Thymus (tissue), 11 donors: Measurements from ENCODE around the gene ISG15. TPM values are rescaled to one million over a fixed set of nuclear protein-coding genes. Genes with fewer than 3 reads are reported as not detected.

Experiments
- DNase-seq, 9 donors: peaks; one replicate each; pipeline ENCODE4 v3.0.0-alpha.2; 2013; ENCODE audit warnings: low spot score in 9 of 9, low read depth in 6 of 9, missing footprints in 1 of 9
- H3K27ac ChIP-seq, 2 donors: one replicate each; pipeline ENCODE4 v1.5.1; 2013; ENCODE audit warnings: control low read depth in 1 of 2, low read depth in 1 of 2, low read length in 1 of 2, mild to moderate bottlenecking in 1 of 2, moderate library complexity in 1 of 2
- H3K27me3 ChIP-seq, 2 donors: one replicate each; pipeline ENCODE4 v1.5.1; 2013; ENCODE audit warnings: low read length in 1 of 2; ENCODE audit not compliant: control insufficient read depth in 2 of 2, insufficient read depth in 1 of 2
- H3K36me3 ChIP-seq, 2 donors: one replicate each; pipeline ENCODE4 v1.5.1; 2013; ENCODE audit warnings: low read length in 1 of 2, mild to moderate bottlenecking in 1 of 2, moderate library complexity in 1 of 2; ENCODE audit not compliant: control insufficient read depth in 2 of 2, insufficient read depth in 2 of 2
- H3K4me1 ChIP-seq, 2 donors: one replicate each; pipeline ENCODE4 v1.5.1; 2013; ENCODE audit warnings: low read length in 2 of 2; ENCODE audit not compliant: control insufficient read depth in 2 of 2, insufficient read depth in 2 of 2
- H3K4me3 ChIP-seq, 2 donors: one replicate each; pipeline ENCODE4 v1.5.1; 2013; ENCODE audit warnings: low read length in 2 of 2, control low read depth in 1 of 2, mild to moderate bottlenecking in 1 of 2
- H3K9me3 ChIP-seq, 2 donors: one replicate each; pipeline ENCODE4 v1.5.1; 2013; ENCODE audit warnings: low read length in 1 of 2, mild to moderate bottlenecking in 1 of 2; ENCODE audit not compliant: control insufficient read depth in 2 of 2, insufficient read depth in 1 of 2
- WGBS: extraction: QIAGEN DNeasy Blood & Tissue Kit; methylation state at CpG from one replicate; pipeline ENCODE4 v1.1.7; 2013; 5-methylcytosine and 5-hydroxymethylcytosine counted together
- polyA plus RNA-seq: library from polyadenylated mRNA; stranded (reverse); fragments of 200-250 nt; gene quantifications from one replicate; pipeline ENCODE4 v1.2.3, GENCODE V29; 2013
- total RNA-seq: library from RNA; stranded (reverse); fragments of 120-200 nt; gene quantifications from one replicate; pipeline ENCODE4 v1.2.4, GENCODE V29; 2013
- donor health status: healthy.

The ISG15 gene
- total and polyA plus RNA-seq, 2 donors, result 285 to 338 TPM

DNA sequence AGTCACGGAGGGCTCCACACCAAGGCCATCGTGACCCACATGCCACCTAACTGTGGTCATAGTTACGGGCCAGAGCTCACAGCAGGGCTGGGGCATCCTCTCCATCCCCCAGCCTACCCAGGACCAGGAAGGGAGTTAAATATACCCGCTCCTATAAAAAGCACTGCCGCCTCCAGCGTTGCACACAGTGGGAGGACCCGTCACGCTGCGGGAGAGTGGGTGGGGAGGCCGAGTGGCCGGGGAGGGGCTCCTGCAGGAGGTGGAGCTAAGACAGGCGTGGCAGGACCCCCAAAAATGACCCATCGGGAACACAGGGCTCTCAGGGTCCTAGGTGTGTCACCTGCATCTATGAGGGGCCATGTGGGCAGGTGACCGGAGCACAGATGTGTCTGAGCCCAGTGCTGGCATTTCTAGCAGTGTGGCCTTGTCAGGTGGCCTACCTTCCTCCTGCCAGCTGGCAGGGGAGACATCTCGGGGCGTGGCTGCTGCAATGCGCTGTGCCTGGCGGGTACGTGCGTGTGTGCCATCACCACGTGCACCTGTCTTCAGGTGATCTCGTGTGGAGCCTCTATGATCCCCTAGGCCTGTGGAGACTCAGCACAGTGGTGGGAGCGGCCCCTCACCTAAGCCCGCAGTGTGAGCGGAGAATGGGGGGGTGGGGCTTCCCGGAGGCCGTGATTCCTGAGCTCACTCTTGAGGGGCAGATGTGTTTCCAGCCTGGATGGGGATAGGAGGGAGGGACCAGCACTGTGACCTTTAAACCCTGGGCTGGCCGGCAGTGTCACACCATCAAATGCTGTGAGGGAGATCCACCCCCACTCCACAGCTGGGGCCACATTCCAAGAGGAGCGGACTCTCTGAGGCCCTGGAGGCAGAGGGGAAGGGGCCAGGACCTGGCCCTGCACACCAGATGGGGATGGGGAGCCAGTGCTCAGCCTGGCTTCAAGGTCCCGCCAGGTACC is 24.4 kb downstream of the ISG15 start:
- DNase-seq, result no peak
- Histone ChIP-seq H3K36me3 (no peaks in the 10 kb centered on the region), H3K27ac (no peak overlapping the region), H3K27me3 (peaks cover 63 to 80% of the 10 kb centered on the region in 2 donors), H3K4me3 (no peak overlapping the region), H3K4me1 (peaks cover 18 to 24% of the 10 kb centered on the region in 2 donors), H3K9me3 (peaks cover 2 to 6% of the 10 kb centered on the region in 2 donors)
- WGBS, result 90% methylated on average over 30 of the region's 30 CpGs

GRCh38 chr1:1038694-1039093 is 25.4 kb downstream of the ISG15 start:
- Histone ChIP-seq H3K27me3 (peaks cover 54 to 72% of the 10 kb centered on the region in 2 donors), H3K9me3 (peaks cover 2 to 6% of the 10 kb centered on the region in 2 donors), H3K4me3 (no peak overlapping the region), H3K4me1 (peaks cover 18 to 20% of the 10 kb centered on the region in 2 donors), H3K36me3 (no peaks in the 10 kb centered on the region), H3K27ac (no peak overlapping the region)
- DNase-seq, result no peak
- WGBS, result 75% methylated on average over 6 of the region's 6 CpGs

DNA sequence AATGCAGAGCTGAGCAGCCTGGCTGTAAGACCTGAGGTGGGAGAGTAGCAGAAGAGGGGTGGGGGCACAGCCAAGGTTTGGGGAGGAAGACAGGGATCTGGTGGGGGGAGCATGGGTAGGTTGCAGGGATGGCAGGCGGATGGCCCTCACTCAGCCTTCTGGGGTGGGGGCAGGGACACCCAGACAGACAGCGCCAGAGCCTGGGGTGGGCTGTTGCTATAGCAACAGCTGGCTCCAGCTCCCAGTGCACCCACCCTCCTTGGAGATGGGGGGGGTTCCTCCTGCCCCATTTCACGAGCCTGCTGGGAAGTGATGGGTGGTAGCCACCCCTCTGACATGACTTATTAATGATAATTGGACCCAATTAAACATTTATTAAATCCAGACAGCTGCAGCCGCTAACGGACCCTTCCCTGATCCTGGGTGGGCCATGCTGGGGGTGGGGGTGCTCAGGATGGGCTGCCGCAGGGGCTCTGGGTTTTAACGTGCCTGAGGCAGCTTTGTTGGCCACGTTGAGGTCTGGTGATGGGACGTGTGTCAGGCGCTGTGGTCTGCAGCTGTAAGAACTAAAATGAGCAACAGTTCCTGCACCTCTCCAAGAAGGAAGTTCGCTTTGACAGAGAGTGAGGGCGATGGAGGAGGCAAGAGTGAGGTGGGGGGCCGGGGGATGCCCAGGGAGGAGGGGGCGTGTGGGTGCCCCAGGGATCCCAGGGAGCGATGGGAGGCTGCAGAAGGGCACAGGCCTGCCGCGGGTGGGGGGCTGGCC is 26.0 kb downstream of the ISG15 start:
- no peak overlapping the region for H3K27ac ChIP-seq
- H3K4me3 ChIP-seq, result no peak overlapping the region
- WGBS, result 11% methylated on average over 17 of the region's 17 CpGs
- peaks cover 12 to 18% of the 10 kb centered on the region in 2 donors for H3K4me1 ChIP-seq
- peaks cover 48 to 66% of the 10 kb centered on the region in 2 donors for H3K27me3 ChIP-seq
- H3K36me3 ChIP-seq, result no peaks in the 10 kb centered on the region
- no peak for DNase-seq
- H3K9me3 ChIP-seq, result peaks cover 2 to 6% of the 10 kb centered on the region in 2 donors

- Histone ChIP-seq H3K4me3 (peak overlapping the region; percentile 22 to 43), H3K9me3 (peaks cover 2 to 9% of the 10 kb centered on the region in 2 donors), H3K4me1 (peaks cover 11 to 18% of the 10 kb centered on the region in 2 donors), H3K27ac (no peak overlapping the region), H3K27me3 (peaks cover 38 to 56% of the 10 kb centered on the region in 2 donors), H3K36me3 (no peaks in the 10 kb centered on the region)
- peak in 7 of 9 donors; percentile 33 to 85 (median 70) for DNase-seq
- 3% methylated on average over 99 of the region's 99 CpGs for WGBS
These were observed 27.0 kb downstream of the ISG15 start for GRCh38 chr1:1040004-1040991.

DNA sequence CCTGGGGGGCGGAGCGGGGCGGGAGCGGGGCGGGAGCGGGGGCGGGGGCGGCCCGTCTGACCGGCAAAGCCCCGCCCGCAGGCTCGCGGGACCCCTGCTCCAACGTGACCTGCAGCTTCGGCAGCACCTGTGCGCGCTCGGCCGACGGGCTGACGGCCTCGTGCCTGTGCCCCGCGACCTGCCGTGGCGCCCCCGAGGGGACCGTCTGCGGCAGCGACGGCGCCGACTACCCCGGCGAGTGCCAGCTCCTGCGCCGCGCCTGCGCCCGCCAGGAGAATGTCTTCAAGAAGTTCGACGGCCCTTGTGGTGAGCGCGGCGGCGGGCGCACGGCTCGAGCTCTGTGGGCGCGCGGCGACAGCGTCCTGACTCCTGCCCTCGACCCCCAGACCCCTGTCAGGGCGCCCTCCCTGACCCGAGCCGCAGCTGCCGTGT is 27.8 kb downstream of the ISG15 start:
- no peaks in the 10 kb centered on the region for H3K36me3 ChIP-seq
- 58% methylated on average over 51 of the region's 60 CpGs for WGBS
- no peak for DNase-seq
- H3K4me1 ChIP-seq, result peaks cover 11 to 18% of the 10 kb centered on the region in 2 donors
- no peak overlapping the region for H3K27ac ChIP-seq
- H3K27me3 ChIP-seq, result peaks cover 36 to 48% of the 10 kb centered on the region in 2 donors
- H3K4me3 ChIP-seq, result no peak overlapping the region
- H3K9me3 ChIP-seq, result peaks cover 2 to 9% of the 10 kb centered on the region in 2 donors

DNA sequence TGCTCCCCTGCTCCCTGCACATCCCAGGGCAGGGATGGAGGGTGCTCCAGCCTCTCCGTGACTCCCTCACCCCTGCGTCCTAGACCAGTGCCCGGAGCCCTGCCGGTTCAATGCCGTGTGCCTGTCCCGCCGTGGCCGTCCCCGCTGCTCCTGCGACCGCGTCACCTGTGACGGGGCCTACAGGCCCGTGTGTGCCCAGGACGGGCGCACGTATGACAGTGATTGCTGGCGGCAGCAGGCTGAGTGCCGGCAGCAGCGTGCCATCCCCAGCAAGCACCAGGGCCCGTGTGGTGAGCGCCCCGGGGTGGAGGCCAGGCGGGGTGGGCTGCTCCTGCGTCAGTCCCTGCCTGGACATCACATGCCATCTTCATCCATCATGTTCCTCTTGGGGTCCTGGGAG is 28.6 kb downstream of the ISG15 start:
- Histone ChIP-seq H3K36me3 (peaks cover 0 to 2% of the 10 kb centered on the region in 2 donors), H3K9me3 (peaks cover 2 to 6% of the 10 kb centered on the region in 2 donors), H3K4me1 (peaks cover 11 to 18% of the 10 kb centered on the region in 2 donors), H3K27ac (no peak overlapping the region), H3K27me3 (peaks cover 31 to 40% of the 10 kb centered on the region in 2 donors), H3K4me3 (no peak overlapping the region)
- DNase-seq, result no peak
- WGBS, result 95% methylated on average over 25 of the region's 25 CpGs

- Histone ChIP-seq H3K9me3 (peaks cover 2 to 4% of the 10 kb centered on the region in 2 donors), H3K36me3 (peaks cover 0 to 4% of the 10 kb centered on the region in 2 donors), H3K27me3 (peaks cover 27 to 30% of the 10 kb centered on the region in 2 donors), H3K4me1 (peaks cover 11 to 18% of the 10 kb centered on the region in 2 donors), H3K27ac (no peak overlapping the region), H3K4me3 (no peak overlapping the region)
- DNase-seq, result no peak
- 96% methylated on average over 10 of the region's 10 CpGs for WGBS
These were observed 29.5 kb downstream of the ISG15 start for GRCh38 chr1:1042835-1043234.

GRCh38 chr1:1043411-1043810 is 30.1 kb downstream of the ISG15 start:
- H3K4me1 ChIP-seq, result peaks cover 11 to 18% of the 10 kb centered on the region in 2 donors
- H3K9me3 ChIP-seq, result peaks cover 2 to 4% of the 10 kb centered on the region in 2 donors
- H3K27me3 ChIP-seq, result peaks cover 22 to 25% of the 10 kb centered on the region in 2 donors
- H3K36me3 ChIP-seq, result peaks cover 0 to 4% of the 10 kb centered on the region in 2 donors
- no peak overlapping the region for H3K27ac ChIP-seq
- H3K4me3 ChIP-seq, result no peak overlapping the region
- no peak for DNase-seq
- 96% methylated on average over 27 of the region's 27 CpGs for WGBS
